ENCODE results near the gene SLC25A26.

DNA sequence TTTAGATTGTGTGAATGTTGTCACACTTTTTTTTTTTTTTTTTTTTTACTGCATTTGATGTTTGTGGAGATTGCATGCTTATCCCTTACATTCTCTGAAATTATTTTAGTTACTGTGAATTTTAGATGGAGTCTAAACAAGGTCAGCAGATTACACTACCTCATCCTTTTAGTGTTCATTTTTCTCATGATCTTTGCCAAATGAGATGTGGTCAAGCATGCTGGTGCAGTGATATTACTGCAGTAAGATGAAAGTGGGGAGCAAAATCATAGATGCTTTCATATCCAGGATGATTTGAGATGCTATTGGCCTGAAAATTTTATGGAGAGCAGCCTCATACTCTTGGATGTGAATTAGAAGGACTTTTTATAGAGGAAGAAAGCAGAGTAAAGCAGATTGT is 45.8 kb downstream of the SLC25A26 start:
- TF ChIP-seq YY1 (IDR thresholded peaks at IDR 0.05; ENCODE audit: insufficient read depth, insufficient read length) (no peak), ZNF274 (IDR thresholded peaks at IDR 0.05; ENCODE audit: low read depth, low read length) (no peak), SUZ12 (IDR thresholded peaks at IDR 0.05; ENCODE audit: extremely low read depth, insufficient read depth, insufficient read length) (no peak)
